GM12864 (cell line): ENCODE results near the gene LSG1.
"Not testable (repeated sequence)": the region's sequence is repeated elsewhere in the genome, so short reads cannot be mapped to it uniquely, and the experiment has no call there.

Experiments
- DNase-seq: peaks from one replicate; pipeline ENCODE4 v3.0.0-alpha.2; 2011; ENCODE audit warnings: low read depth
- H3K4me3 ChIP-seq: 2 replicates; pipeline ENCODE4 v1.5.1; 2011; ENCODE audit warnings: mild to moderate bottlenecking, low read depth, low read length, control low read depth
- TF ChIP-seq, protein P1 (sequence below): IDR thresholded peaks from 2 replicates; pipeline ENCODE4 v1.5.1; 2011; ENCODE audit warnings: low read depth, mild to moderate bottlenecking, moderate library complexity, low read length, control low read depth, inconsistent platforms; ENCODE audit errors: missing control alignments

LSG1 gene

DNA sequence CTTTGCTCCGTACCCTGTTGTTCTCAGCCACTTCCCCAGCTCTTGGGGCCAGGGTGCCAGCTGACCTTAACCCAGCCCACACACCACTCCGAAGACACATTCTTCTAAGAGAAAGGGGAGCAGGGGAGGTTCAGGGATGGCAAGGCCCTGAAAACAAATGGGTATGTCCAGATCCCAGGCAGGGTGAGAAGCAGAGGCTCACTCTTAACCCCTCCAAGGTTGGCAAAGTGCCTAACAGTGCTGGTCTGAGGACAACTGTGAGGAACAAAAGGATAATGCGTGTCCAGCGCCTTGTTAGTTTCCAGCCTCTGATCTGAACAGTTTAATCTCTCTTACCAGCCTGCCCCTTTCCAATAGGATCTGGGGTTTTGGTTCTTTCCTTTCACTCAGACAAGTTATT is 40.3 kb downstream of the LSG1 start:
- TF ChIP-seq, protein P1, sequence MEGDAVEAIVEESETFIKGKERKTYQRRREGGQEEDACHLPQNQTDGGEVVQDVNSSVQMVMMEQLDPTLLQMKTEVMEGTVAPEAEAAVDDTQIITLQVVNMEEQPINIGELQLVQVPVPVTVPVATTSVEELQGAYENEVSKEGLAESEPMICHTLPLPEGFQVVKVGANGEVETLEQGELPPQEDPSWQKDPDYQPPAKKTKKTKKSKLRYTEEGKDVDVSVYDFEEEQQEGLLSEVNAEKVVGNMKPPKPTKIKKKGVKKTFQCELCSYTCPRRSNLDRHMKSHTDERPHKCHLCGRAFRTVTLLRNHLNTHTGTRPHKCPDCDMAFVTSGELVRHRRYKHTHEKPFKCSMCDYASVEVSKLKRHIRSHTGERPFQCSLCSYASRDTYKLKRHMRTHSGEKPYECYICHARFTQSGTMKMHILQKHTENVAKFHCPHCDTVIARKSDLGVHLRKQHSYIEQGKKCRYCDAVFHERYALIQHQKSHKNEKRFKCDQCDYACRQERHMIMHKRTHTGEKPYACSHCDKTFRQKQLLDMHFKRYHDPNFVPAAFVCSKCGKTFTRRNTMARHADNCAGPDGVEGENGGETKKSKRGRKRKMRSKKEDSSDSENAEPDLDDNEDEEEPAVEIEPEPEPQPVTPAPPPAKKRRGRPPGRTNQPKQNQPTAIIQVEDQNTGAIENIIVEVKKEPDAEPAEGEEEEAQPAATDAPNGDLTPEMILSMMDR: no peak
- DNase-seq: no peak
- H3K4me3 ChIP-seq: no peak overlapping the region

- H3K4me3 ChIP-seq, DNase-seq: not testable (repeated sequence)
These were observed 41.3 kb downstream of the LSG1 start for GRCh38 chr3:194630681-194631080.

DNA sequence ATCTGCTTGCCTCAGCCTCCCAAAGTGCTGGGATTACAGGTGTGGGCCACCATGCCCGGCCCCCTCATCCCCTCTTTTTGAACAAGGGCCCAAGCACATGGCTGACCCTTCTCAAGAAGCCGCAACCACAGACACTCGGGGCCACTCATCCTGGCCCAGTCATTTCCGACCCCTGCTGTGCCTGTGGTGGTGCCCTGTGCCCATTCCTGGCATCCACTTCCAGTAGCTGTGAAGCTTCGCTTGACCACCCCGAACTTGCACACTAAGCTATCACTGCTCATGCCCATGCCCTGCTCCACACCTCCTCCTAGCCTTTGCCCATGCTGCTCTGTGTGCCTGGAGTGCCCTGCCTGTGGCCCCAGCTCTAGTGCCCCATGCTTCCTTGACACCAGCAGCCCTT is 47.0 kb downstream of the LSG1 start:
- TF ChIP-seq, protein P1: no peak
- no peak for DNase-seq
- no peak overlapping the region for H3K4me3 ChIP-seq

- DNase-seq: no peak
- no peak overlapping the region for H3K4me3 ChIP-seq
- TF ChIP-seq, protein P1: no peak
These were observed 48.3 kb downstream of the LSG1 start for GRCh38 chr3:194623449-194624290.

DNA sequence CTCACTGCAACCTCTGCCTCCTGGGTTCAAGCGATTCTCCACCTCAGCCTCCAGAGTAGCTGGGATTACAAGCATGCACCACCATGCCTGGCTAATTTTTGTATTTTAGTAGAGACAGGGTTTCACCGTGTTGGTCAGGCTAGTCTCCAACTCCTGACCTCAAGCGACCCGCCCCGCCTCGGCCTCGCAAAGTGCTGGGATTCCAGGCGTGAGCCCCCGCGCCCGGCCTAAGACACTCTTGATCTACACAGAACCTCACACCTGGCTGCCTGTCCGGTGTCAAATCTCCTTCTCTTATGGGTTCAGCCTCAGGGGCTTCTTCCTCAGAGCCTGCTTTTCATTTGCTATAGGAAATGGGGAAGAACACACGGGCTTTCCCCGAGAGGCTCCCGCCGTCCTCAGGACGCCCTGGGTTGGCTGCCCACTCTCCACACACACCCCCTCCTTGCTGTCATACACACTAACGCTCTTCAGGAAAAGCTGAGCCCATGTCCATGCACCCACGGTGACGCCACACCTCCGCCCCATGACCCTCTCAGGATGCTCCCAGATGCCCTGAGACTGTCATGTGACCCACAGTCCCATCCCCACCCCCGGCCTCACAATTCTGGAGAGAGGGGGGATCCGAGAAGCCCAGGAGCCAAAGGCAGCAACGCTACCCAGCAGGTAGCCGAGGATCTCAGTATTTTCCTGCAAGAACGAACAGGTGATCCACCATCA is 49.2 kb downstream of the LSG1 start:
- no peak overlapping the region for H3K4me3 ChIP-seq
- TF ChIP-seq, protein P1: no peak
- DNase-seq: no peak

DNA sequence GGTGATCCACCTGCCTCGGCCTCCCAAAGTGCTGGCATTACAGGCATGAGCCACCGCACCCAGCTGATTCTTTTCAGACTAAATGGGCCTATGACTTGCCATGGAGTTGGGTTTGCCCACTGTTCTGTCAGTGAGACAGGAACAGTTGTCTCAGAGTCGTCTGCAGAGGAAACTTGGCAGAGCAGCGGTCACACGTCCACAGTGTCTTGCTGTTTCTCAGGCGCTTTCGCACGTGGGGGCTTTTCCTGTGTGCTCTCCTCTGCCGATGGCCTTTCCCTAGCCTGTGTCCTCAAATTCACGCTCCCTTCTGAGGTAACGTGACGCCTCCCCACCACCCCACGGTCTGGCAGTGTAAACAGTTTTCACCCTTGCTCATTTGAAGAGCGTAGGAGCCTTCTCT is 50.0 kb downstream of the LSG1 start:
- H3K4me3 ChIP-seq: no peak overlapping the region
- TF ChIP-seq, protein P1: no peak
- DNase-seq: no peak

- no peak for DNase-seq
- H3K4me3 ChIP-seq: no peak overlapping the region
- TF ChIP-seq, protein P1: no peak
These were observed 51.8 kb downstream of the LSG1 start for GRCh38 chr3:194620196-194620595.
